GM19324 (cell line): Measurements from ENCODE around the gene NAALADL1.
A peak's percentile ranks its signal among the peaks of the same experiment; 100 is the strongest.
"Not testable (repeated sequence)": the region's sequence is repeated elsewhere in the genome, so short reads cannot be mapped to it uniquely, and the experiment has no call there.

ENCODE experiments used
- ATAC-seq: cut with Tn5 transposase; IDR thresholded peaks from one replicate; pipeline ENCODE4 v1.9.1; 2021; ENCODE audit warnings: mild to moderate bottlenecking, moderate library complexity; ENCODE audit not compliant: unreplicated experiment, low FRiP score

The NAALADL1 gene

GRCh38 chr11:65016705-65017104 is 41.6 kb downstream of the NAALADL1 start:
- no peak for ATAC-seq

- no peak for ATAC-seq
Measured at GRCh38 chr11:65014726-65015227, 43.6 kb downstream of the NAALADL1 start.

DNA sequence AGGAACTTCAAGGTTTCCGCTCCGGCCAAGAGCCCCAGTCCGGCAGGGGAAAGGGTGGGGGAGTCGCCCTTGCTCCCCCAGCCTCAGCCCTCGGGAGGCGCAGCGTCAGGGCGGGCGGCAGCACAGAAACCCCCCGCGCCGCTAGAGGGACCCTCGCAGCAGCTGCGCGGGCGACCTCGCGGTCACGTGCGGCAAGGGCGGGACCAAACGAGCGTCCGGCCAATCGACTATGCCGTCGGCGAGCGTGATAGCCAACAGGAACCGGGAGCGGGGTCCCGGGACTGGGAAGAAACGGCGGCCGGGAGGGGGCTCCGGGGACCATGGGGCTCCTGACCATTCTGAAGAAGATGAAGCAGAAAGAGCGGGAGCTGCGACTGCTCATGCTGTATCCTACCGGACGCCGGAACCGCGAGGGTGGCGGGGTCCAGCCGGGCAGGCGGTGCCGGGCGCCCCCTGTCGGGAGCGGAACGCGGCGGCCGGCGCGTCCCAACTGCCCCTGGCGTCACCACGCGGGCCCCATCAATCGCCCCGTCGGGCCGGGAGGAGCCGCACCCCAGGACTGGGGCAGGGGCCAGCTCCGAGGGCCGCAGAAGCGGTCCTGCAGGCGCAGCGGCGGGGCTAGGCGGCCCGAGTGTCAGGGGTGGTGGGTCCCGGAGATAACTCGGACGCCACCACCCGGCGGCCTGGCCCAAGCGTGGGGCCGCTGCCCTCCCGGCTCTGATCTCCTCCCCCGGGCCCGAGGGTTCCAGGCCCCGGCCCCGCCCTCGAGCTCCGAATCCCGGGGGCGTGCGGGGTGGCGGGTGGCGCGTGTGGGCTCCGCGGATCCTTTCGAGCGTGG is 44.2 kb downstream of the NAALADL1 start, which contains the start of gene ARL2:
TSS of gene ARL2 (plus strand) at position 273 of the 838 bp plus-strand sequence. CDS start at position 321, 48 bp downstream.
- ATAC-seq: peak; percentile 86

- ATAC-seq: peak; percentile 64
Measured at GRCh38 chr11:65013130-65013887, 45.0 kb downstream of the NAALADL1 start.

DNA sequence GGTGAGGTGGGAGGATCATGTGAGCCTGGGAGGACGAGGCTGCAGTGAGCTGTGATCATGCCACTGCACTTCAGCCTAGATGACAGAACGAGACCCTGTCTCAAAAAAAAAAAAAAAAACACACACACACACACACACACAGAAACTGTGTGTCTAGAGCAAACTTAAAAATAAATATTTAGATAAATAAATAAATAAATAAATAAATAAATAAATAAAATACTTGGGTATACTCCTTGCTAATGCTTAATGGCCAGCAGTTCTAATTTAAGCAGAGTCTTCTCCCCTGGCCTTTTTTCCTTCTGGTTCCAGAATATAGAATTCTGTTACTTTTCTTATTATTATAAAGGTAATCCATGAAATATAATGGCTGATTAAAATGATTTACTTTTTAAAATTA is 49.5 kb downstream of the NAALADL1 start:
- ATAC-seq: no peak

DNA sequence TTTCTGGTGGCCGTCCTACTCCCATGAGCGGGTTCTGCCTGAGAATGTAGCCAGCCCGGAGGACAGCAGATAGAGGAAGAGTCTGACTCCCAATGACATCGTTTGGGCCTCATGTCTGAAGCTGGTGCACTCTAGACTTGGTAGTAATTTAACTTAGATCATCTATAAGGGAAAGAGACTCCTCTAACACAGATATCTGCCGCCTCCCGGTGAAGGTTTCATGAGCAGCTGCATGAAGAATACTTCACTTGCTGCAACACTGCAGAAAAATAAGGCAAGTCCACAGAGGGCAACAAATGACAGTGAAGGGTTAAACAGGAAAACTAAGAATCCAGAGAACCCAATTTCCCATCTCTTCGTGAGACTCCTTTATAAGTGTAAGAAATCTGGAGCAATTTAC is 50.3 kb downstream of the NAALADL1 start:
- no peak for ATAC-seq

DNA sequence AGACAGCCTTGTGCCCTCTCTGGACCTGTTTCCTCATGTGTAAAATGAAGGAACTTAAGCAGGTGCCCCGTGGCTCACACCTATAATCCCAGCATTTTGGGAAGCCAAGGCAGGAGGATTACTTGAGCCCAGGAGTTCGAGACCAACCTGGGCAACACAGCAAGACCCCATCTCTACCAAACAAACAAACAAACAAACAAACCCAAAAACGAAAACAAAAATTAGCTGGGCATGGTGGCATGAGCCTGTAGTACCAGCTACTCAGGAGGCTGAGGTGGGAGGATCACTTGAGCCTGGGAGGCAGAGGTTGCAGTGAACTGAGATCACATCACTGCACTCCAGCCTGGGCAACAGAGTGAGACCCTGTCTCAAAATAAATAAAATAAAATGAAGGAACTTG is 54.4 kb downstream of the NAALADL1 start:
- not testable (repeated sequence) for ATAC-seq

DNA sequence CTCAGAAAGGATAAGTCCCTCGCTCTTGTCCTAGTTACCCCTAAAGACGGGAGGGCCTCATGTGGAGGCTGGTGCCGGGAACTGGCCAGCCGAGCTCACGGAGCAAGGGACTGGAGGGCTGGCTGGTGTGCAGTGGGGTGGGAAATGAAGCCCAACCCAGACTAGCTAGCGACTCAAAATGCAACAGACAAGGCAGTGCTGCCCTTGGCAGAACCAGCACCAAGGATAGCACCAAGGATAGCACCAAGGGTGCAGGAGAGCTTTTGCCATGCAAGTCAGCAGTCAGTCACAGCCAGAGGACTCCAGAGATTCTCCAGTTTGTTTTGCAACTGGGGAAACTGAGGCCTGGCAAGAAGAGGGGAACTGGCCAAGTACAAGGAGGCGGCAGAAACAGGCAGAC is 55.1 kb downstream of the NAALADL1 start:
- ATAC-seq: no peak

DNA sequence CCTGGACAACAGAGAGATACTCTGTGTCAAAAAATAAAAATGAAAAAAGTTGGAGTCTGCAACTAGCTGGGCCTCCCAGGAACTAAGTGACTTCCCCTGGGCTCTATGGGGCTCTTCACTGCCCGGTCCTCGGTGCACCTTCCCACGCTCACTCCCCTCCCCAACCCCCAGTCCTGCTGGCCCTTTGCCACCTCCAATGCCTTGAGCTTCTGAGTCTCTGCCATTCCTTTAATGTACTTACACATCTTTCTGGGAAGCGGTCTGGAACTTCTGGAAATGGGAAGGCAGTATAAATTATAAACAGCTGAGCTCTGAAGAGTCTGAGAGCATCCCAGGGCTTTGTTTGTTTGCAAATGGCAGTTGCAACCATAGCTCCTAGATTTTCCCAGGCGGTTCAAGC is 55.6 kb downstream of the NAALADL1 start:
- ATAC-seq: no peak

DNA sequence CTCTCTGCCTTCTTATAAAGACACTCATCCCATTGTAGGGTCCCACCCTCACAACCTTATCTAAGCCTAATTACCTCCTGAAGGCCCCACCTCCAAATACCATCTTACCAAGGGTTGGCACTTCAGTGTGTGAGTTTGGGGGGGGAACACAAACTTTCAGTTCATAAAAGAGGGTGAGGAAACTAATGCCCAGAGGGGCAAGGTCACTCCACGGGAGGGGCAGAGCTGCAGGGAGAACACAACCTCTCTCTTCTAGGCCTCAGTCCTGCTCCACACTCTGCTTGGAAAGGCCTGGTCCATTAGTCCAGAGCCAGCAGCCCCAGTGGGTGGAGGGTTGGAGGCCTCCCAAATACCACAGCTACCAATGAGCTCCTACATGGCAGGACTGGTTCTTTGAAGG is 58.9 kb downstream of the NAALADL1 start:
- no peak for ATAC-seq

DNA sequence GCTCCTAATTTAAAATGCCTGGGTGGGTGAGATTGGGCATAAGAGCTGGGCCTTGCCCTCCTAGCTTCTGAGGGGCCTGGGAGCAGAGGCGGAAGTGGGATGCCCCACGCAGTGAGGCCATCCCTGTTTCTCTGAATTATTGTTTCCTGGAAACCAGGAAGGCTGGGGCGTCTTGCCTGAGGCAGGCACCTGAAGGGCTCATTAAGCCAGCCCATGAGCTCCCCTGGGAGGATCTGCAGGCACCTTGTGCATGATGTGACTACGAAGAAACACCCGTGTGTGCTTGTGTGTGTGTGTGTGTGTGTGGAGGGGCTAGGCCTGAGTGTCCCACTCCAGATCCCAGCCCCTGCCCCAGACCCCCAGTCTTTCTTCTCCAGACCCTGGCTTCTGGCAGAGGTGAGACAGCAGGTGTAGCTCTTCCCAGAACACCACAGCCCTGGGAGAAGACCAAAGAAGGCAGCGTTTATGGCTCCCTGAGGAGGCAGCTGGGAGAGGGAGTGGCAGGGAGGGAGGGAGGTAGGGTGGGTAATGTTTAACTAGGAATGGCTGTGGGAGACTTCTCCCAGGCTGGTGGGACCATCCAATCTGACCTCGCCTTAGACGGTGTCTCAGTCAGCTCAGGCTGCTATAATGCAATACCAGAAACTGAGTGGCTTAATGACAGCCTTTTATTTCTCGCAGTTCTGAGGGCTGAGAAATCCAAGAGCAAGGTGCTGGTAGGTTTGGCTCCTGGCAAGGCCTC is 59.5 kb downstream of the NAALADL1 start:
- no peak for ATAC-seq

GRCh38 chr11:64998141-64998540 is 60.2 kb downstream of the NAALADL1 start:
- ATAC-seq: no peak

DNA sequence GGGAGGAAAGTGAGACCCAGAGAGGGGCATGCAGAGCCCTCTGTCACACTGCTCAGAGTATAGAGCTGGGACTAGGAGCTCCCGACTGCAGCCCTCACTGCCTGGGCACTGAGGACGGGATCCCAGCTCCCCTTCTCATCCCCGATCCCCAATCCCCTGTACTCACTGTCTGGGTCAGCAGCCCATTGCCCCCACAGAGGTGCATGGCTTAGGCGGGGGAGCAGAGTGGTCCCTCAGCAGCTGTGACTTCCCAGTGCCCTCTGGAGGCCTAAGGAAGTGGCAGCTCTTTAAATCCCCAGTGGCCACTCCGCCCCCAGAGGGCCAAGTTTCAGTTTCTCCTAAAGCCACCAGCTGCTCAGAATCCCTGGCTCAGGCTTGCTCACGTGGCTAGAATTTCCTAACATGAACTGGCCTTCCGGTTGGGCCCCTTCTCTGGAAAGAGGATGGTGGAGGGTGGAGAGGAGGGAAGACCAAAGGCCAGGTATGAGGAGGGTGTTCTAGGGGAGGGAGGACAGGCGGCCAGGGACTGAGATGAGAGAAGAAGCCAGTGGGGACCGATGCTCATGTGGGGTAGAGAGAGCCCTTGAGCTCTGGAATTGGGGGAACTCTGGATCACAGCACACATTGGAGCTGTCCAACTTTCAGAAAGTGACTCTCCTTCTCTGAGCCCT is 61.5 kb downstream of the NAALADL1 start, which contains the start of gene BATF2:
TSS of gene BATF2 (minus strand) at position 262 of the 671 bp plus-strand sequence. CDS start at position 205, 57 bp downstream.
- ATAC-seq: no peak

GRCh38 chr11:64996327-64996709 is 62.0 kb downstream of the NAALADL1 start:
- ATAC-seq: no peak
